Raji (cell line): ENCODE measurements around the gene GALNT2.

Source experiments
- POLR2A ChIP-seq: IDR thresholded peaks from 2 replicates; pipeline ENCODE4 v1.6.1; 2011; ENCODE audit warnings: low read depth, low read length, control low read depth; ENCODE audit not compliant: insufficient read depth

GALNT2 gene

DNA sequence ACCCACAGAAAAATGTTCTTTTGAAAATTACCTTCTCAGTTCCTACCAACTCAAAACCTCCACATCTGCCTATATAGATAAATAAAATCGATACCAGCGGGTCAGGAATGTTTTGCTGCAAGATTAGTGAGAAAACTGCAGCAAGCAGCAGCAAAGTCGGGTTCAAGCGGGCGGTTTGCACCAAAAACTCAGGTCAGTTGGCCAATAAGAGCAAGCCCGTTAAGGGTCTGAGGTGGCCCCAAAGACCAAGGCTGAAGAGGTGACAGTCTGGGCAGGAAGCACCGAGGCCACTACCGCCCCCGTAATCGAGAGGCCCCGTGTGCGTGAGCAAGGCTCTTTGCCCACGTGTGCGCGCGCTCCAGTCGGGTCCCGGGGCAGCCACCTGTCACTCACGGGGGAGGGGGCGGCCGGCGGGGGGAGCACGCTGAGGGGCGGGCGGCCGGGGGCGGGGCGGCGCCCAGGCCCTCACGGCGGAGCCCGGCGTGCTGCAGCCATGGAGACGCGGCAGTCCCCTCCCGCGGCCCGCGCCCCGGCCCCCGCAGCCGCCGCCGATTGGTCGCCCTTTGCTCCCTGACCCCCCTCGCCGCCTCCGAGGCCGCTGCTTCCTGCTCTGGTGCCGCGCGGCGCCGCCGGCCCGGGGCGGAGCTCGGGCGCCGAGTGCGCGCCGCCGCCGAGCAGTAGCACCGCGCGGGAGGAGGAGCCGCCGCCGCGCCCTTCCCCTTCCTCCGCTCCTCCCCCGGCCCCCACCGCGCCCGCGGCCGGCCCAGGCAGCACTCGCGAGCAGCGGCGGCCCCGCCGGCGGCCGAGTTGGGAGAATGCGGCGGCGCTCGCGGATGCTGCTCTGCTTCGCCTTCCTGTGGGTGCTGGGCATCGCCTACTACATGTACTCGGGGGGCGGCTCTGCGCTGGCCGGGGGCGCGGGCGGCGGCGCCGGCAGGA lies at the start of gene GALNT2:
TSS of gene GALNT2 (plus strand) at position 773 of the 939 bp plus-strand sequence. CDS start at position 816, 43 bp downstream.
- TF ChIP-seq POLR2A, result peak; percentile 64

DNA sequence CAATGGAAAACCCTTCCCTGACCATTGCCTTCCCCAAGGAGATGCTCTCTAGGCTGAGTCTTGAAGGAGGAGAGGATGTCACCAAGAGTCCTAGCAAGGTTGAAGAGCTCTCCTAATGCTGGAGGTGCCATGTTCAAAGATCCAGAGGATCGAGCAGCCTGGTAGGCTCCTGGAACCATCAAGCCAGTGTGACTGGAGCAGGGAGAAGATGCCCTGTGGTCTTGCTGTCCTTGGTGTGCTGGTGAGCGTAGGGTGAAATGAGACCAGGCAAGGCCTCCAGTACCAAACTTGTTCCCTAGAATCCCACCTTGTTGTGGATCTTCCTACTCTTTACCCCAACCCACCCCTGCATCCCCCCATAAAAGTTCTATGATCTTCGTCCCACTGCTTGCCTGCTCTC lies 46.6 kb upstream of the GALNT2 start:
- no peak for TF ChIP-seq POLR2A

DNA sequence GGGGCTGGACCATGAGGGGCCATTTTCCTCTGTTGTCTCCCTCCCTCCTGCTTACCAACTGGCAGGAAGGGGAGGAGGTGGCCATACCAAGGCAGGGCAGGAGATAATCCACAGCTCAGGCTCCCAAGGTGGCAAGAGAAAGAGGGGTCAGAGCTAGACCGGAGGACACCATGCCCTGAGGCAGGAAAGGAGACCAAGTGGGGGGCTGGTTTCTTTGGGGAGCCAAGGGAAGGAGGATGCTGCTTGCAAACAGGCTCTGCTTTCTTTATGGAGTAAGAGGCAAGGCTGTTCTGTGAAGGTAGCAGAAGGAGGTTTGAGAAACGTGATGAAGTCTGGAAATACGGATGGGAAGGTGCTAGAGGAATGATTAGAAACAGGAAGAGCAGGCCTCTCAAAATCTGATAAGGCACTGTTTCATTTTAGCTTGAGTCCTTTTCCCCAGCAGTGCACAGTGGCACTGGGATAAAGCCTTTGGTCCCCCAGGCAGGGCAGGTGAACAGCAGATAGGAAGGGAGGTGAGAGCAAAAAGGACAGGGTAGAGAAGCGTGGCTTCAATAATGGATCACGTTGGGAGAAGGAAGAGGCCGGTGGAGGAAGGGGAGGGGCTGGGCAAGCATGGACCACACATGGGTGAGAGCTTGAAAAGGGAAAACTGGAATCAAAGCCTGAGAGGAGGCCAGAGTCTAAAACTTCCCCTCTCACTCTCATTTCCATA lies 44.2 kb upstream of the GALNT2 start:
- TF ChIP-seq POLR2A, result no peak

DNA sequence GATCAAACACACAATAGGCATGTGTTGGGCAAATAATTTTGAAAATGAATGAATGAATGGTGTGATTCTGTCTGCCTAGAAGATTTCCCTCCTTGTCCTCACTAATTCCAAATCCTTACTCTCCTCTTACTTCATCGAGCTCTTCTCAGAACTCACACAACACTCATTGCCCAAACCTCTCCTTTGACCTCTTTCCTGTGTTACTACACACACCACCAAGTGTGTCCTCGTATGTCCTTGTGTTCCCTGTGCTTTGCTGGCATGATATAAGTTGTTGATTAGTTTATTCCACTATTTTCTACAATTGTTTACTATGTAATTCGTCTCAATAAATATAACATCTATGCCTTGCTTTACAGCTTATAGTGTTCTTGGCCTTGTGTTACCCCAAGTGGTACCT lies 41.4 kb upstream of the GALNT2 start:
- no peak for TF ChIP-seq POLR2A

DNA sequence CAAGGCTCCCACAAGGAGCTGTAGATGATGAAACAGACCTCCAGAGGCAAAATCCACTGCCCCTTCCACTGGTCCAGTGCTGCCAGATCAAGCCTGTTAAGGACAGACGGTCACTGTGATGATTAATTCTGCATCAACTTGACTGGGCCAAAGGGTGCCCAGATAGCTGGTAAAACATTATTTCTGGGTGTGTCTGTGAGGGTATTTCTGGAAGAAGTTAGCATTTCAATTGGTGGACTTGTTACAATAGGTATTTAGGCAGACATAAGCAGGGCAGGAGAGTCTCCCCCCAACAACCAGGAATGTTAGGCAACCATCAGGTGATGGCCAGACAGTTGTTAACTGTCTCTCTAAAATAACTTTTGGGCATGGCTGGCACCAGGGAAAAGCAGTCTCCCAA lies 40.9 kb upstream of the GALNT2 start:
- no peak for TF ChIP-seq POLR2A

DNA sequence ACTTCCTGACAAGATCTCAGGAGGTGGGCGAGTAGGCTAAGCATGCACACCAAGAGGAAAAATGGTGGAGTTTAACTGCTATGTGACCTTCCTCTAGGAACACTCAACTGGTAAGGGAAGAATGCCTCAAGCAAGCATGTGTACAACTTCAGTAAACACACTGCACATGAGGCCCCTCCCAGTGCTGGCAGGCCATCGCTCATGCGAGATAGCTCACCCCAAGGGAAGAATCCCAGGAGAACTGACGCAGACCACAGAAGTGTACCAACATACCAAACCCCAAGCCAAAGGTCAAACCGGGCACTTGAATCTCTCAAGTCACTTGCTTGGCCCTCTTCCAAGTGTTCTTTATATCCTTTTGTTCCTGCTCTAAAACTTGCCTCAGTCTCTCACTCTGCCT lies 40.5 kb upstream of the GALNT2 start:
- no peak for TF ChIP-seq POLR2A

DNA sequence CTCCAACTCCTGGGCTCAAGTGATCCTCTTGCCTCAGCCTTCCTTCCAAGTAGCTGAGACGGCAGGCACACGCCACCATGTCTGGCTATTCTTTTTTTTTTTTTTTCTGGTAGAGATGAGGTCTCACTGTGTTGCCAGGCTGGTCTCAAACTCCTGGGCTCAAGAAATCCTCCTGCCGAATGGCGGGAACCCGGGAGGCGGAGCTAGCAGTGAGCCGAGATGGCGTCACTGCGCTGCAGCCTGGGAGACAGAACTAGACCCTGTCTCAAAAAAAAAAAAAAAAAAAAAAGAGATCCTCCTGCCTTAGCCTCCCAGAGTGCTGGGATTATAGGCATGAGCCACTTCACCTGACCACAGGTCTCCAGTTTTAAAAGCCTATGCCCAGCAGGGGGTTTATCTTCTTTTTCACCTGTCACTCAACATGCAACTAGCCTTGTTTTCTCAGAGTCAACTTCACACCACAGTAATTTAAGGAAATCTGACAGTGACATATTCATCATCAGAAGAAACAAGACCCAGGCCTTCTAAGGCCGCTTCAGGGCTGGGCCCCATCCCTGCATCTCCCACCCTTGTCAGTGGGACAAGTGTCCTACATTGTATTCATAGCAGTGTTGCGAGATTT lies 38.3 kb upstream of the GALNT2 start:
- no peak for TF ChIP-seq POLR2A

DNA sequence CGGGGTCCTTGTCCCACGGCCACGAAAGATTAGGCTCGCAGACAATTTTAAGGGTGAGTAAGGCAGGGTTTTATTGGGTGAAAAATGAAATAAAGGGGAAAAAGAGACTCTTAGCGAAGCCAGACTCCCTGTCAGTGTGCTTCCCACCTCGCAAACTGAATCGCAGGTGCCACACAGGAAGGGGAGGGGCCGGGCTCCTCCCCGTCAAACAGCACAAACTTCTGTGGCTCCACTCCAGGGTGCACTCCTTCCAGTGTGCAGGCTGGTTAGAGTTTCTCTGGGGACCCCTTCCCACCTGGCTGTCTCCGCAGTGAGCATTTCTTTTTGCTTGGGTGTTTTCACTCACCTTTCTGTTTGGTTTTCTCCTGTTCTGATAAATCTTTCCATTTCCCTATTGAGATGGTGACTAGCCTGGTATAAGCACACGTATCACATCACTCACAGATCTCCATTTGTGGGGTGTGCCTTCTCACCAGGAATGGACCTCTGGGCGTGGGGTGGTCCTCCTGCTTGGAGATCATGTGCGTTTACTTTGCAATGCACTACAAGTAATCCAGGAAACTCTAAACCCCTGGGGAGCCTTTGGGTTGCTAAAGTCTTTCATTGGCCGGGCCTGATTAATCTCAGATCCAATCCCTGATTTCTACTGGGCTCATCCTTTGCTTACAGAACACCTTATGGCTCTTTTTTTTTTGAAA lies 37.6 kb upstream of the GALNT2 start:
- TF ChIP-seq POLR2A, result no peak

DNA sequence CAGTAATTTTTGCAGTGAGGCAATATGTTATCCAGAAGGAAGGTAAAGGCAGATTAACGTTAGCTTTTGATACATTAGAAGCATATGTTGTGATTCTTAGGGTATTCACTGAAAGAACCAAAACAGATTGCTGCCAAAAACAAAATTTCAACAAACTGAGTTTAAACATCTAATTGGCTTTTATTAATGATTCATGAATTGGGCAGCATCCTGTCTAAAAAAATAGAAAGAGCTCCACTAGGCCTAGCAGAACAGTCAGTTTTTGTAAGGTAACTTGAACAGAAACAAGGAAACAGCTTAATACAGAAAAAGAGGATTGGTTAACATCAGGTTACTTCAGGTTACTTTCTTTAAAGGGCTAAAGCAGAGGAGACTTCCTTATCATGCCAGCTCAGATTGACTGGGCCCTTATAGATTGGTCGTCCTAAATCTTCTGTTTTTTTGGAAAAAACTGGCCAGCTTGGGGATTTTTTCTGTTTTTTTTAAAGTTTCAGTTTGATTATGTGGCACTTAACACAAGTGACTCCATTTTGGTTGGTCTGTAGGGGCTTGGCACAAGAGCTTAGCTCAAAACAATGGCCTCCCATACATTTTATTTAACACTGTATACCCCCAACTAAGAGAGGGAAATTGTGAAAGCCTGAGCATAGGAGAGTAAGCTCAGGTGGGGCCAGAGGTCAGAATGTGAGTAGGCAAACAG lies 36.8 kb upstream of the GALNT2 start:
- TF ChIP-seq POLR2A, result no peak

DNA sequence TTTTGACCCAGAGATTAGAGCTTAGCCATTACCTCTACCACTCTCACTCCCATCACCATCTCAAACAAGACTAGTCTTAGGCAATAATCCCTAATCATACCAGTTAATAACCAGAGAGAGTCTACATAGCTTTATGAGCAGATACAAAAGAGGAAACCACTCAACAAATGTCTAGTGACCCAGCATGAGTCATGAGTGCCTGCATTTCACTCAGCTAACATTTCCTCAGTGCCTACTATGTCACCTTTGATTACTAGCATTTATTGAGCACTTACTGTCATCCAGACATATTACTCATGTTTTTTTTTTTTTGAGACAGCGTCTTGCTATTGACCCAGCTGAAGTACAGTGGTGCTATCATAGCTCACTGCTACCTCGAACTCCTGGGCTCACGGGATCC lies 35.9 kb upstream of the GALNT2 start:
- TF ChIP-seq POLR2A, result no peak

DNA sequence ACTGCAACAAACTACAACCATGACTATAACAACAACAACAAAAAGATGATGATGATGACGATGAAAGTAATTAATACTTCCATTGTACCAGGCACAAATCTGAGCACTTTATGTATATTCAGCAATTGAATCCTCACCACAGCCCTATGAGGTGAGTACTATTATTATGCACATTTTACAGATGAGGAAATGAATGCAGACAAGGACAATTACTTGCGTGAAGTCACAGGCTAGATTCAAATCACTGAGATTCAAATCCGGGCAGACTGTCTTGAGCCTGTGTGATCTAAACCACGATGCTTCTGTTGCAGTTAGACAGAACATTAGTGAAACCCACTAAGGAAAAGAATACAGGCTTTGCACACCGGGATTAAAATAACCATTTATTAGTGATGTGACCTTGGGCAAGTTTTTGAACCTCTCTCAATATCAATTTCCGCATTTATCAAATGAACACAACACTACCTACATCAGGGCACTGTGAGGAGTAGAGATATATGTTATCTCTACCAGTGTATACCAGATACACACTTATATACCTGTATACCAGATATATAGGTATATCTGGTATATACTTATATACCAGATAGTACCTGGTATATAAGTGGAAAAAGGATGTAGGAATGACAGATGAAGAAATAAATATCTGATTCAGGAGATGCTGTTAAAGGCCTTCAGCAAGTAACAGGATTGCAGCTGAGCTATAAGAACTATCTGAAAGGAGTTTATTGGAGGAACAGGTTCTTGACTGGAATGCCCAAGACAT lies 34.3 kb upstream of the GALNT2 start:
- TF ChIP-seq POLR2A, result no peak

DNA sequence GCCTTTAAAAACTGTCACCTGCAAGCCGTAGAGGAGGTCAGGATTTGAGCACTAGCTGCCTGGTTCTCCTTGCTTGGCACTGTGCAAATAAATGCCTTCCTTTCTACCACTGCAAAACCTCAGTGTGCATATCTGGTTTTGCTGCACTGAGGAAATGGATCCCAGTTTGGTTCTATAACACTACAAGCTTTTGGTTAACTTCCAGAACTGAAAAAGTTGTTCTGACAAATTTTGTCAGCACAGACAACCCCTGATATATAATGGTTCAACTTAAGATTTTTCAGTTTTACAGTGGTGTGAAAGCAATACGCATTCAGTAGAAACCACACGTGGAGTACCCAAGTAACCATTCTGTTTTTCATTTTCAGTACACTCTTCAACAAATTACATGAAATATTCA lies 29.8 kb upstream of the GALNT2 start:
- TF ChIP-seq POLR2A, result no peak

DNA sequence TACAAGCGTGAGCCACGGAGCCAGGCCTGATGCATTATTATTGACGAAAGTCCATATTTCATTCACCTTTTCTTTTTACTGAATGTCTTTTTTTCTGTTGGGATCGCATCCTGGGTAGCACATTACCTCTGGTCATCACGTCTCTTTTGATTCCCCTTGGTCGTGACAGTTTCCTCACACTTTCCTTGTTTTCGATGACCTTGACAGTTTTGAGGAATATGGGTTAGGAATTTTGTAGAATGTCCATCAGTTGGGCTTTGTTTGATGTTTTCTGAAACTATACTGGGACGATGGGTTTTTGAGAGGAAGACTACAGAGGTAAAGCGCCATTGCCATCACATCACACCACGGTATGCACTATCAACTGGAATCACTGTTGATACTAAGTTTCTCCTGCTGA lies 26.6 kb upstream of the GALNT2 start:
- no peak for TF ChIP-seq POLR2A

DNA sequence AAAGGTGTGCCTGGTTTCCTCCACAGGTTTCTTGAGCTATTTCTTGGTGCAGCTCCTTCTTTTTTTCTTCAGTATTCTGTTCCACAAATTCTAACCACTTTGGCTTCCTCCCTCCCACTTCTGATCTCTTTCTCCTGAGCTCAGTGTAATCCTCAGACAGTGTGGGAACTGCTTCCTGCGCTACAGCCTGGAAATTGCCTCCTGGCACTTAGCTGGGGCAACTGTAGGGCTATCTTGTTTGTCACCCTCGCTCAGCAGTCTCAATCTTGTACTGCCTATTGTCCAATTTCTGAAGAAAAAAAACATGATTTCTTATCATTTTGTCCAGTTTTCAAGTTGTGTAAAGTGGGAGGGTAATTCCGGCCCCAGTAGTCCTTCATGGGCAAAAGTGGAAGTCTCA lies 24.0 kb upstream of the GALNT2 start:
- TF ChIP-seq POLR2A, result no peak
